MCF 10A (cell line): Measurements from ENCODE around the gene DOC2B. TPM values are rescaled to one million over a fixed set of nuclear protein-coding genes. Genes with fewer than 3 reads are reported as not detected.

ENCODE experiments used
- BruUV-seq: library from RNA; stranded (reverse); fragments of 400-500 nt; replicated peaks from 2 replicates; lab custom pipeline; 2021; lab: Mats Ljungman, UMichigan
- CTCF ChIA-PET: fragments of 300-600 bp; sonication (Branson Sonifier 250); formaldehyde crosslinking; extraction: SDS; loops from one replicate; lab custom pipeline; 2021; ENCODE audit warnings: antibody characterized with exemption, inconsistent platforms; lab: Yijun Ruan, JAX
- POLR2A ChIA-PET: fragments of 300-600, 350-650 bp; sonication (Branson Sonifier 250); formaldehyde crosslinking; extraction: SDS; loops from one replicate; lab custom pipeline; 2020; ENCODE audit warnings: antibody characterized with exemption, inconsistent platforms; lab: Yijun Ruan, JAX
- DNase-seq: peaks from one replicate; pipeline ENCODE4 v3.0.0-alpha.2; 2018; ENCODE audit not compliant: unreplicated experiment
- H3K27ac Mint-ChIP-seq: one replicate; pipeline ENCODE4 v1.8.0; 2022; ENCODE audit warnings: mild to moderate bottlenecking, low read depth, mixed read lengths; ENCODE audit not compliant: unreplicated experiment
- H3K27me3 Mint-ChIP-seq: one replicate; pipeline ENCODE4 v1.8.0; 2022; ENCODE audit warnings: mixed read lengths; ENCODE audit not compliant: insufficient read depth, unreplicated experiment
- H3K36me3 Mint-ChIP-seq: one replicate; pipeline ENCODE4 v1.8.0; 2022; ENCODE audit warnings: mild to moderate bottlenecking, moderate library complexity, mixed read lengths; ENCODE audit not compliant: insufficient read depth, unreplicated experiment
- H3K4me1 Mint-ChIP-seq: one replicate; pipeline ENCODE4 v1.8.0; 2022; ENCODE audit warnings: mixed read lengths; ENCODE audit not compliant: insufficient read depth, unreplicated experiment
- H3K4me3 Mint-ChIP-seq: one replicate; pipeline ENCODE4 v1.8.0; 2022; ENCODE audit warnings: mild to moderate bottlenecking, moderate library complexity, mixed read lengths; ENCODE audit not compliant: unreplicated experiment
- H3K9me3 Mint-ChIP-seq: one replicate; pipeline ENCODE4 v1.8.0; 2022; ENCODE audit warnings: mixed read lengths; ENCODE audit not compliant: unreplicated experiment
- intact Hi-C: fragments of 100-400 bp; cut with micrococcal nuclease; formaldehyde crosslinking; loops from 2 replicates; pipeline ENCODE4 v1.14.1; 2022
- total RNA-seq: library from RNA; stranded (reverse); gene quantifications from 2 replicates; pipeline ENCODE4 v1.2.3, GENCODE V29; 2022
- TF ChIP-seq, protein P1 (sequence below): fragments of 200-600 bp; IDR thresholded peaks from one replicate; pipeline ENCODE4 v1.8.0; 2022; ENCODE audit warnings: antibody characterized with exemption, mild to moderate bottlenecking; ENCODE audit not compliant: unreplicated experiment

The DOC2B gene
- total RNA-seq, 1 experiment from 2014 or later: not detected

- TF ChIP-seq, protein P1, sequence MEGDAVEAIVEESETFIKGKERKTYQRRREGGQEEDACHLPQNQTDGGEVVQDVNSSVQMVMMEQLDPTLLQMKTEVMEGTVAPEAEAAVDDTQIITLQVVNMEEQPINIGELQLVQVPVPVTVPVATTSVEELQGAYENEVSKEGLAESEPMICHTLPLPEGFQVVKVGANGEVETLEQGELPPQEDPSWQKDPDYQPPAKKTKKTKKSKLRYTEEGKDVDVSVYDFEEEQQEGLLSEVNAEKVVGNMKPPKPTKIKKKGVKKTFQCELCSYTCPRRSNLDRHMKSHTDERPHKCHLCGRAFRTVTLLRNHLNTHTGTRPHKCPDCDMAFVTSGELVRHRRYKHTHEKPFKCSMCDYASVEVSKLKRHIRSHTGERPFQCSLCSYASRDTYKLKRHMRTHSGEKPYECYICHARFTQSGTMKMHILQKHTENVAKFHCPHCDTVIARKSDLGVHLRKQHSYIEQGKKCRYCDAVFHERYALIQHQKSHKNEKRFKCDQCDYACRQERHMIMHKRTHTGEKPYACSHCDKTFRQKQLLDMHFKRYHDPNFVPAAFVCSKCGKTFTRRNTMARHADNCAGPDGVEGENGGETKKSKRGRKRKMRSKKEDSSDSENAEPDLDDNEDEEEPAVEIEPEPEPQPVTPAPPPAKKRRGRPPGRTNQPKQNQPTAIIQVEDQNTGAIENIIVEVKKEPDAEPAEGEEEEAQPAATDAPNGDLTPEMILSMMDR: no peak
- Mint-ChIP-seq H3K4me3 (no peak overlapping the region), H3K9me3 (no peaks in the 10 kb centered on the region), H3K27me3 (no peaks in the 10 kb centered on the region), H3K4me1 (no peaks in the 10 kb centered on the region), H3K36me3 (no peaks in the 10 kb centered on the region), H3K27ac (no peak overlapping the region)
- ChIA-PET POLR2A (no interaction called here), CTCF (interaction anchor here (0.6 to 2.7 kb wide), 3 partner anchors 18 to 692 kb away, joined by 3 to 15 read pairs (median 7); no protein-coding TSS in a partner anchor)
- no peak for DNase-seq
- no TSS peak for BruUV-seq
- intact Hi-C loops: no loop called here
Observed at GRCh38 chr17:145671-146541, 35.5 kb downstream of the DOC2B start.

- intact Hi-C loops: loop anchor here (5.0 kb wide), 2 partner anchors 837 to 852 kb away; partner anchors contain the start of gene TIMM22
- POLR2A ChIA-PET: no interaction called here
- no peaks in the 10 kb centered on the region for H3K36me3 Mint-ChIP-seq
- CTCF ChIA-PET: interaction anchor here (0.6 to 2.7 kb wide), 5 partner anchors 19 to 693 kb away, joined by 3 to 15 read pairs (median 4); no protein-coding TSS in a partner anchor
- DNase-seq: no peak
- no peaks in the 10 kb centered on the region for H3K27me3 Mint-ChIP-seq
- TF ChIP-seq, protein P1: no peak
- H3K4me1 Mint-ChIP-seq: no peaks in the 10 kb centered on the region
- no peak overlapping the region for H3K27ac Mint-ChIP-seq
- H3K4me3 Mint-ChIP-seq: no peak overlapping the region
- H3K9me3 Mint-ChIP-seq: no peaks in the 10 kb centered on the region
- no TSS peak for BruUV-seq
Observed at GRCh38 chr17:144936-145670, 36.3 kb downstream of the DOC2B start.

DNA sequence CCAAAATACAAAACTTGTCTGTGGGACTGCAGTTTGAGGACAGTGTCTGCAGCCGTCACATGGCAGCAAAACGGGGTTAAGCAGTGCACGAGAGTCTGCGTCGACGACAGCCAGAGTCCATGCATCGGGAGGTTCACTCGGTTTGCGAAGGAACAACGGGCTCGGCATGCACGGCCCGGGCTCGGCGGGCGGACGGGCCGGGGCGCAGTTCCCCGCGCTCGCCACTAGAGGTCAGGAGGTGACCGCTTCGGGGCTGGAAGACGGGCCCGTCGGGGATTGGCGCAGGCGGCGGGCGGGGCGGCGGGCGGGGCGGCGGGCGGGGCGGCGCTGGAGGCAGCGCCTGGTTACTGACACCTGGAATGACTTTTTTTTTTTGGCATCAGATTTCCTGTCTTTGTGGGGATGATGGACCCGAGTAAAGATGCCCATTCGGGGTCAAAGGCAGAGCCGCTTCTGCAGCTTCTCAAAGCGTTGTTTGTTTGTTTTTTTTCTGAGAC is 37.6 kb downstream of the DOC2B start:
- intact Hi-C loops: loop anchor here (2.0 to 5.0 kb wide), 3 partner anchors 243 to 853 kb away; partner anchors contain the start of gene TIMM22
- H3K36me3 Mint-ChIP-seq: no peaks in the 10 kb centered on the region
- TF ChIP-seq, protein P1: peak; percentile 97
- H3K4me3 Mint-ChIP-seq: no peak overlapping the region
- BruUV-seq: no TSS peak
- no peak overlapping the region for H3K27ac Mint-ChIP-seq
- peaks cover 11% of the 10 kb centered on the region for H3K27me3 Mint-ChIP-seq
- H3K9me3 Mint-ChIP-seq: no peaks in the 10 kb centered on the region
- peak; percentile 68 for DNase-seq
- POLR2A ChIA-PET: interaction anchor here (0.6 kb wide), 1 partner anchor 1222 kb away, joined by 3 read pairs; no protein-coding TSS in a partner anchor
- CTCF ChIA-PET: interaction anchor here (0.7 to 2.7 kb wide), 2 partner anchors 16 to 242 kb away, joined by 3 to 15 read pairs; no protein-coding TSS in a partner anchor
- no peaks in the 10 kb centered on the region for H3K4me1 Mint-ChIP-seq
